ENCODE results near the gene SRSF9.

The SRSF9 gene

DNA sequence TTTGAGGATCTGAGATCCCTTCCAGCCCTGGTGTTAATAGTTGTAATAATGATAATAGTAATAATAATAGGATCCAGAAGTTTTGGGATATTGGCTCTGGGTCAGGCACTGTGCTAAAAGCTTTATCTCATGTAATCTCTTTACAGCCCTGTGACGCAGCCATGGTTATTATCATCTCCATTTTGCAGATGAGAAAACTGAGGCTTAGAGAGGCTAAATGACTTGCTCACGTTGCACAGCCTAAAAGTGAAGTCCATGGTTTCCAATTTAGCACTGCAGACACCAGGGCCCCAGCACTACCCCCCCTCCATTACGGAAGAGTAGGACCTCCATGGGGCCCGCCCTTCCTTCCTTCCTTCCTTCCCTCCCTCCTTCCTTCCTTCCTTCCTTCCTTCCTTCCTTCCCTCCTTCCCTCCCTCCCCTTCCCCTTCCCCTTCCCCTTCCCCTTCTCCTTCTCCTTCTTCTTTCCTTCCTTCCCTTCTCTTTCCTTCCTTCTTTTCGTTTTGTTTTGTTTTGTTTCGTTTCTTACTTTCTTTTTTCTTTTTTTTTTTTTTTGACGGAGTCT lies 46.6 kb downstream of the SRSF9 start:
- Histone ChIP-seq H3K9ac (no peak overlapping the region), H3K27ac (no peak overlapping the region), H3K4me1 (ENCODE audit: low read depth, poor library complexity, severe bottlenecking) (no peaks in the 10 kb centered on the region), H2AFZ (ENCODE audit: low read depth) (no peak overlapping the region), H3K27me3 (ENCODE audit: insufficient read depth, low read depth) (no peaks in the 10 kb centered on the region), H3K36me3 (ENCODE audit: insufficient read depth) (no peaks in the 10 kb centered on the region), H3K79me2 (ENCODE audit: insufficient read depth, low read depth) (no peaks in the 10 kb centered on the region), H4K20me1 (ENCODE audit: insufficient read depth) (no peaks in the 10 kb centered on the region), H3K4me2 (no peak overlapping the region), H3K4me3 (IDR thresholded peaks at IDR 0.05; ENCODE audit: insufficient read depth, low read depth, low read length) (no peak overlapping the region)
- TF ChIP-seq, protein P1, sequence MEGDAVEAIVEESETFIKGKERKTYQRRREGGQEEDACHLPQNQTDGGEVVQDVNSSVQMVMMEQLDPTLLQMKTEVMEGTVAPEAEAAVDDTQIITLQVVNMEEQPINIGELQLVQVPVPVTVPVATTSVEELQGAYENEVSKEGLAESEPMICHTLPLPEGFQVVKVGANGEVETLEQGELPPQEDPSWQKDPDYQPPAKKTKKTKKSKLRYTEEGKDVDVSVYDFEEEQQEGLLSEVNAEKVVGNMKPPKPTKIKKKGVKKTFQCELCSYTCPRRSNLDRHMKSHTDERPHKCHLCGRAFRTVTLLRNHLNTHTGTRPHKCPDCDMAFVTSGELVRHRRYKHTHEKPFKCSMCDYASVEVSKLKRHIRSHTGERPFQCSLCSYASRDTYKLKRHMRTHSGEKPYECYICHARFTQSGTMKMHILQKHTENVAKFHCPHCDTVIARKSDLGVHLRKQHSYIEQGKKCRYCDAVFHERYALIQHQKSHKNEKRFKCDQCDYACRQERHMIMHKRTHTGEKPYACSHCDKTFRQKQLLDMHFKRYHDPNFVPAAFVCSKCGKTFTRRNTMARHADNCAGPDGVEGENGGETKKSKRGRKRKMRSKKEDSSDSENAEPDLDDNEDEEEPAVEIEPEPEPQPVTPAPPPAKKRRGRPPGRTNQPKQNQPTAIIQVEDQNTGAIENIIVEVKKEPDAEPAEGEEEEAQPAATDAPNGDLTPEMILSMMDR (conservative IDR thresholded peaks at IDR 0.05; ENCODE audit: low read depth, low read length) = no peak

DNA sequence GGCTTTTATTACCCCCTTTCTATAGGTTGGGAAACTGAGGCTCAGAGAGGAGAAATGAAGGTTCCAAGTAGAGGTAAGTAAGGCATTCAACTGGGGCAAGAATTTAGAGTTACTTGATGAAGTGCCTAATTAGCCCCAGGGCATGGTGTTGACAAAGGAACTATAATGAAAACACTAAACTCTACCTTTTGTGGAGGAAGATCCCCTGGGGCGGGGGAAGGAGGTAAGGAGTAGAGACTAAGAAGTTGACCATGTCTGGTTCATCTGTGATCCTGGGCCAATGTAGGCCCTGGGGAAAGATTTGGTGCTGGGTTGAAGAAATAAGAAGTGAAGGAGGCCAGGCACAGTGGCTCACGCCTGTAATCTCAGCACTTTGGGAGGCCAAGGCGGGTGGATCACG lies 47.8 kb downstream of the SRSF9 start:
- TF ChIP-seq, protein P1 (conservative IDR thresholded peaks at IDR 0.05; ENCODE audit: low read depth, low read length) = no peak
- Histone ChIP-seq H3K4me2 (no peak overlapping the region), H3K9ac (no peak overlapping the region), H3K4me1 (ENCODE audit: low read depth, poor library complexity, severe bottlenecking) (no peaks in the 10 kb centered on the region), H3K79me2 (ENCODE audit: insufficient read depth, low read depth) (no peaks in the 10 kb centered on the region), H2AFZ (ENCODE audit: low read depth) (no peak overlapping the region), H3K27me3 (ENCODE audit: insufficient read depth, low read depth) (no peaks in the 10 kb centered on the region), H3K4me3 (IDR thresholded peaks at IDR 0.05; ENCODE audit: insufficient read depth, low read depth, low read length) (no peak overlapping the region), H4K20me1 (ENCODE audit: insufficient read depth) (no peaks in the 10 kb centered on the region), H3K36me3 (ENCODE audit: insufficient read depth) (no peaks in the 10 kb centered on the region), H3K27ac (no peak overlapping the region)

DNA sequence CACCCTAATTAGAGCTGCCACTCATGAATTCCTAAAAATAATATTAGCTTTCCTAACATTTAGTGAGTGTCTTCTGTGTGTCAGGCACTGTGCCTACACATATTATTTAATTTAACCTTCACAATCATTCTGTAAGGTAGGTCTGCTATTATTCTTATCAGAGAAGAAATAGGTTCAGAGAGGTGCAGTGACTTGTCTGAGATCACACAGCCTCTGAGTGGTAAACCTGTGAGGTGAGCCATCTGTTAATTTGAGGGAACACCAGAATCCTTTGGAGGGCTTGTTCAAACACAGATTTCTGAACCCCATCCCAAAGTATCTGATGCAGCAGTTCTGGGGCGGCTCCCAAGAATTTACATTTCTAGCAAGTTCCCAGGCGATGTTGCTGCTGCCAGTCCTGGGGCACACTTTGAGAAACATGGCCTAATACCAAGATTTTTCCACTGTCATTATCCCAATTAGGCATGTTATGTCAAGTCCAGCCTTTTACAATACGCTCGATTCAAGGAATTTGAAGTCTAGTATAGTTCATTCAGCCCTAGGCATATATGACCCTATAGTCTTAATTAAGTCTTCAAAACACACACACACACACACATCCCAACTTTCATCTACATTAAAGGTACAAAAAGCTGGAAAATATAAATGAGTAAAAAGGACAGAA lies 51.5 kb downstream of the SRSF9 start:
- no peak overlapping the region for H3K9ac ChIP-seq
- TF ChIP-seq, protein P1 (conservative IDR thresholded peaks at IDR 0.05; ENCODE audit: low read depth, low read length) = no peak
- no peaks in the 10 kb centered on the region for H3K4me1 ChIP-seq (ENCODE audit: low read depth, poor library complexity, severe bottlenecking)
- no peaks in the 10 kb centered on the region for H3K79me2 ChIP-seq (ENCODE audit: insufficient read depth, low read depth)
- no peak overlapping the region for H3K4me2 ChIP-seq
- no peak overlapping the region for H2AFZ ChIP-seq (ENCODE audit: low read depth)
- H3K36me3 ChIP-seq (ENCODE audit: insufficient read depth) = no peaks in the 10 kb centered on the region
- H3K27ac ChIP-seq = no peak overlapping the region
- H3K4me3 ChIP-seq (IDR thresholded peaks at IDR 0.05; ENCODE audit: insufficient read depth, low read depth, low read length) = no peak overlapping the region
- no peaks in the 10 kb centered on the region for H3K27me3 ChIP-seq (ENCODE audit: insufficient read depth, low read depth)
- H4K20me1 ChIP-seq (ENCODE audit: insufficient read depth) = no peaks in the 10 kb centered on the region

DNA sequence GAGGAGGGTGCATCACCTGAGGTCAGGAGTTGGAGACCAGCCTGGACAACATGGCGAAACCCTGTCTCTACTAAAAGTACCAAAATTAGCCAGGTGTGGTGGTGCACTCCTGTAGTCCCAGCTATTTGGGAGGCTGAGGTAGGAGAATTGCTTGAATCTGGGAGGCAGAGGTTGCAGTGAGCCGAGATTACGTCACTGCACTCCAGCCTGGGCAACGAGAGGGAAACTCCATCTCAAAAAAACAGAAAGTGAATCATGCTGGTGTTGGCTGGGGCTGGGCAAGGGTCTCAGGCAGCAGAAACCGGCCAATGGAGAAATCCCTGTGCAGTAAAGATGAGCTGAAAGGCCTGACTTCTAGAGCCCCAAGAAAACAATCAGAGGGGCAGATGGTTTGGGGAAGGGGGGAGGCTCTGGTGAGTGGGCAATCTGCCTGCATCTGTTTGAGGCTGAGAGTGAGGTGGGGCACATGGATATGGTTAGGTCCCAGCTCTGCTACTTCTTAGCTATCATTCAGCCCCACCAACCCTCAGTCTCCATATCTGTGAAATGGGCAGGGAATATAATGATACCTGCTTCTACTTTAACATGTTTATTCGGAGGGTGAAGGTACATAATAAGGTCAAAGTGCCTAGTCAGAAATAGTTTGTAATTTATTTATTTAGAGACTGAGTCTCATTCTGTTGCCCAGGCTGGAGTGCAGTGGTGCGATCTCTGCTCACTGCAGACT lies 52.9 kb downstream of the SRSF9 start:
- no peak overlapping the region for H2AFZ ChIP-seq (ENCODE audit: low read depth)

More for the DNA sequence above, 52.9 kb downstream of the SRSF9 start:
- Histone ChIP-seq H3K4me1 (ENCODE audit: low read depth, poor library complexity, severe bottlenecking) (no peaks in the 10 kb centered on the region), H3K36me3 (ENCODE audit: insufficient read depth) (no peaks in the 10 kb centered on the region), H3K27me3 (ENCODE audit: insufficient read depth, low read depth) (no peaks in the 10 kb centered on the region), H4K20me1 (ENCODE audit: insufficient read depth) (no peaks in the 10 kb centered on the region), H3K9ac (no peak overlapping the region), H3K79me2 (ENCODE audit: insufficient read depth, low read depth) (no peaks in the 10 kb centered on the region), H3K4me3 (IDR thresholded peaks at IDR 0.05; ENCODE audit: insufficient read depth, low read depth, low read length) (no peak overlapping the region), H3K4me2 (no peak overlapping the region), H3K27ac (no peak overlapping the region)
- TF ChIP-seq, protein P1 (conservative IDR thresholded peaks at IDR 0.05; ENCODE audit: low read depth, low read length) = no peak
